Muscle layer of colon (tissue), 2 donors: ENCODE data around the gene DHX8.

Source experiments
- H3K27ac ChIP-seq: one replicate; pipeline ENCODE4 v1.7.0; 2013; ENCODE audit warnings: low read depth, mild to moderate bottlenecking, low read length, moderate library complexity
- H3K27me3 ChIP-seq, 2 donors: one replicate each; pipeline ENCODE4 v1.7.0; 2013; ENCODE audit warnings: low read length in 2 of 2, mild to moderate bottlenecking in 2 of 2; ENCODE audit not compliant: insufficient read depth in 2 of 2, control insufficient read depth in 1 of 2
- H3K36me3 ChIP-seq: one replicate; pipeline ENCODE4 v1.7.0; 2013; ENCODE audit warnings: mild to moderate bottlenecking, low read length; ENCODE audit not compliant: insufficient read depth
- H3K4me1 ChIP-seq: one replicate; pipeline ENCODE4 v1.7.0; 2013; ENCODE audit warnings: mild to moderate bottlenecking, low read length; ENCODE audit not compliant: insufficient read depth
- H3K4me3 ChIP-seq, 2 donors: one replicate each; pipeline ENCODE4 v1.7.0; 2013; ENCODE audit warnings: low read length in 2 of 2, low read depth in 1 of 2, mild to moderate bottlenecking in 1 of 2, moderate library complexity in 1 of 2
- H3K9ac ChIP-seq: one replicate; pipeline ENCODE4 v1.7.0; 2013; ENCODE audit warnings: low read length
- H3K9me3 ChIP-seq: one replicate; pipeline ENCODE4 v1.7.0; 2013; ENCODE audit warnings: mild to moderate bottlenecking, low read length
- donor health status: abdominal sarcoma.
- donor health status: Adenocarcinoma of cecum.

DHX8 gene

DNA sequence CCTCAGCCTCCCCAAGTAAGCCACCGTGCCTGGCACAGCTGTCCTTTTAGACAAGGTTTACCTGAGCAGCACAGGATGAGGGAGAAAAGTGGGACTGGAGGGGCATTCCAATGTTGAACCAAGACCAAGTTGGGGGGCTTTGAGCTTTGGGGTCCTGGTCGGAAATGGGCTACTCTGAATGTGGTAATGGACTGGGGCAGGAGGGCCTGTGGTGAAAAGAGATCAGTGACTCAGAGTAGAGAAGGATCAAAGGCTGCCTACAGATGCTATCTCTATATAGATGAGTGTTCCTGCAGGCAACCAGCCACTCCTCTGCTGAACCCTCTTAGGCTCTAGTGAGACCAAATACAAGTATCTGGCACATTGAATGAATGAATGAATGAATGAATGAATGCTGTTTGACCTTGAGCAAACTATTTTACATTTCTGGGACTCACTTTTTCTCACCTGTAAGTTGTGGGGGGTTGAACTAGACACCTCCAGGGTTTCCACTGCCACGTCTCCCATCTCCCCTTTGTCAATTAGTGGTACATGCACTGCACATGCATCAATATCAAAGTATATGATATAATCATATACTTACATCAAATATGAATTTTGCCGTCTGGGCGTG is 88.7 kb downstream of the DHX8 start:
- H3K27ac ChIP-seq = no peak overlapping the region
- H3K4me1 ChIP-seq = no peaks in the 10 kb centered on the region
- no peak overlapping the region for H3K9ac ChIP-seq
- no peaks in the 10 kb centered on the region for H3K9me3 ChIP-seq
- H3K4me3 ChIP-seq = no peak overlapping the region
- H3K27me3 ChIP-seq = no peaks in the 10 kb centered on the region
- no peaks in the 10 kb centered on the region for H3K36me3 ChIP-seq

DNA sequence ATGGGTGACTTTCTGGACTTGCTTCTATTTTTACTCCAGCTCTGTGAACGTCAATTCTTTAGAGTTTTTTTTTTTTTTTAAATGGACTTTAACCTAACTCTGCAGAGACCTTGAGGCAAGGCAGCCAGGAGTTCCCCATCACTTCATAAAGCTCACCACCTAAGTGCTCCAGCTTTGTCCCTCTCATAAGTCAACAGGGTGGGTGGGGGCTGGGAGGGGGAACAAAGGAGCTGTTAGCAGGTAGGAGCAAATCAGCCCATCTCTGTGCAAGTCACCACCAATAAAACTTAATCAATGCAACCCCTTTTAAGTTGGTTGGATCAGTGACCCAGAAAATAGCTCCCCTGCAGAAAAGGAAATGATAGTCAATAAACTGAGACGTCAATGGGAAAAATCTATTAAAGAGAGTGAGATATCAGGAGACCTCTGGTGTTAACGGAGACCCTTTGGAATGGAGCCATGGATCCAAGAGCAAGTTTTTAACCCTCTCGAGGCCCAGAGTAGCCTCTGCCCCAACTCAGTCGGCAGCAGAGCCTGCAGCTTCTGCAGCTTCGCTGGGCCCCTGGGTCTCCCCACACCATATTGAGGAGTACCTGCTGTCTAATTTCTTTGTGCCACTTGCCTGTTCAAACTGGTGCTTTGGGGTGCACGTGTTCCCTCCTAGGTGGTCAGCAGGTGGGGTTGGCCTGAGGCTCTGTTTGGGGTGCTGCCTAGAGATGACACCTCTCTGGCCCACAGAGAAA is 90.0 kb downstream of the DHX8 start:
- Histone ChIP-seq H3K27me3 (no peaks in the 10 kb centered on the region), H3K9ac (no peak overlapping the region), H3K4me3 (no peak overlapping the region), H3K4me1 (peaks cover 3% of the 10 kb centered on the region), H3K9me3 (no peaks in the 10 kb centered on the region), H3K27ac (no peak overlapping the region), H3K36me3 (no peaks in the 10 kb centered on the region)

GRCh38 chr17:43574348-43574747 is 90.6 kb downstream of the DHX8 start:
- H3K4me3 ChIP-seq = no peak overlapping the region
- H3K36me3 ChIP-seq = no peaks in the 10 kb centered on the region
- H3K9me3 ChIP-seq = no peaks in the 10 kb centered on the region
- no peaks in the 10 kb centered on the region for H3K27me3 ChIP-seq
- H3K9ac ChIP-seq = no peak overlapping the region
- no peak overlapping the region for H3K27ac ChIP-seq
- peaks cover 6% of the 10 kb centered on the region for H3K4me1 ChIP-seq

DNA sequence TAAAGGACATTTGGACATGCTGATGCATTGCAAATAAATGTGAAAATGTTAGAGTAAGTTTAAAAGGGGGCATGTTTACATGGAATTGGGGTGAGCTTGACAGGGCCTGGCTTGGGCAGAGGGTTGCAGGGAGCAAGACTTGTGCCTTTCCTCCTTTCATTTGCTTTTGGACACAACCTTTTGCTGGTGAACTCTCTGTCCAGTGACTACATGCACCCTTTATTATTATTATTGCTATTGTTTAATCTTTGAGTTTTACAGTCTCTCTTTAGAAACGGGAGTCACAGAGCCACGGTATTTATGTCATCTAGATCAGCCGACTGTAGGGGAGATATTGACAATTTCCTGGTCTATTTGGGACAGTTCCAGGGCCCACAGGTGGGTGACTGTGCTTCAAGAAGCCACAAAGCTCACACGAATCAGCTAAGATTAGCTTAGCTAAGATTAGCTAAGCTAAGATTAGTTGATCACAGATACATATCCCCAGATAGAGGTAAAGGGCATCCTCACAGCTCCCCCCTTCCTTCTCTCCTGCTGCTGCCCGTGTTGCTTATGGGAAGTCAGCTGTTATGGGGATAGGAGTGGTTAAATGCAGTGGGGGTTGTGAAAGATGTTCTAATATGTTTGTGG is 91.2 kb downstream of the DHX8 start:
- H3K9ac ChIP-seq = no peak overlapping the region
- peaks cover 6% of the 10 kb centered on the region for H3K4me1 ChIP-seq
- H3K27ac ChIP-seq = no peak overlapping the region
- no peaks in the 10 kb centered on the region for H3K9me3 ChIP-seq
- no peak overlapping the region for H3K4me3 ChIP-seq
- H3K36me3 ChIP-seq = no peaks in the 10 kb centered on the region
- H3K27me3 ChIP-seq = no peaks in the 10 kb centered on the region
